Bronchial epithelial cell (primary cell): Measurements from ENCODE around the gene CTAGE9. TPM values are rescaled to one million over a fixed set of nuclear protein-coding genes. Genes with fewer than 3 reads are reported as not detected.
"Not testable (repeated sequence)": the region's sequence is repeated elsewhere in the genome, so short reads cannot be mapped to it uniquely, and the experiment has no call there.

Experiments used
- DNase-seq: peaks from one replicate; pipeline ENCODE4 v3.0.0-alpha.2; 2010; ENCODE audit warnings: low read depth
- FAIRE-seq: peaks from 2 replicates; lab custom pipeline; 2011; peaks lifted over from hg19 to GRCh38; lab: Jason Lieb, UNC
- H3K27me3 ChIP-seq: 2 replicates; pipeline ENCODE4 v1.5.1; 2011; ENCODE audit warnings: low read length; ENCODE audit not compliant: control insufficient read depth, insufficient read depth
- H3K36me3 ChIP-seq: 2 replicates; pipeline ENCODE4 v1.5.1; 2011; ENCODE audit warnings: low read length; ENCODE audit not compliant: control insufficient read depth, insufficient read depth
- H3K4me3 ChIP-seq: 2 replicates; pipeline ENCODE4 v1.5.1; 2011; ENCODE audit warnings: mild to moderate bottlenecking, low read depth, low read length, control low read depth
- CTCF ChIP-seq: IDR thresholded peaks from 2 replicates; pipeline ENCODE4 v1.5.1; 2011; ENCODE audit warnings: mild to moderate bottlenecking, moderate library complexity, low read length, control low read depth, inconsistent platforms; ENCODE audit not compliant: insufficient read depth, severe bottlenecking
- total RNA-seq: library from RNA; depleted of rRNA; stranded (reverse); fragments of >200 nt; gene quantifications from 2 replicates; pipeline ENCODE4 v1.2.1, GENCODE V29; 2014

Gene CTAGE9, protein sequence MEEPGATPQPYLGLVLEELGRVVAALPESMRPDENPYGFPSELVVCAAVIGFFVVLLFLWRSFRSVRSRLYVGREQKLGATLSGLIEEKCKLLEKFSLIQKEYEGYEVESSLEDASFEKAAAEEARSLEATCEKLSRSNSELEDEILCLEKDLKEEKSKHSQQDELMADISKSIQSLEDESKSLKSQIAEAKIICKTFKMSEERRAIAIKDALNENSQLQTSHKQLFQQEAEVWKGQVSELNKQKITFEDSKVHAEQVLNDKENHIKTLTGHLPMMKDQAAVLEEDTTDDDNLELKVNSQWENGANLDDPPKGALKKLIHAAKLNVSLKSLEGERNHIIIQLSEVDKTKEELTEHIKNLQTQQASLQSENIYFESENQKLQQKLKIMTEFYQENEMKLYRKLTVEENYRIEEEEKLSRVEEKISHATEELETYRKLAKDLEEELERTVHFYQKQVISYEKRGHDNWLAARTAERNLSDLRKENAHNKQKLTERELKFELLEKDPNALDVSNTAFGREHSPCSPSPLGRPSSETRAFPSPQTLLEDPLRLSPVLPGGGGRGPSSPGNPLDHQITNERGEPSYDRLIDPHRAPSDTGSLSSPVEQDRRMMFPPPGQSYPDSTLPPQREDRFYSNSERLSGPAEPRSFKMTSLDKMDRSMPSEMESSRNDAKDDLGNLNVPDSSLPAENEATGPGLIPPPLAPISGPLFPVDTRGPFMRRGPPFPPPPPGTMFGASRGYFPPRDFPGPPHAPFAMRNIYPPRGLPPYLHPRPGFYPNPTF
- not detected in 2 replicates for total RNA-seq

DNA sequence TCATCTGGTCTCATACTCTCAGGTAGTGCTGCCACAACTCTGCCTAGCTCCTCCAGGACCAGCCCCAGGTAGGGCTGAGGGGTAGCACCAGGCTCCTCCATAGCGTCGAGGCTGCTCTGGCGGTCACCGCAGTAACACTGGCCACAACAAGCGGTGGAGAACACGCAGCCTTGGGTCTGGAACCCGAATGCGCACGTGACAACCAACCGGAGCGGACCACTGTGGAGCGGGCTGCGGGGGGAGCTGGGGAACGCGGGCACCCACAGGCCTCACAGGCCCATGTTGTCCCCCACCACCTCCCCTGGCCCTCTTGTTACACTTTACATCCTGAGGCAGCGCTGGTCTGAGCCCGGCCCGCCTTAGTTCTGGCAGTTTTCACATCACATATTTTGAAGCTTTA lies at the start of gene CTAGE9:
CTAGE9 (minus strand) TSS at position 101 of the 400 bp plus-strand sequence; CDS start at position 101, 0 bp downstream.
- H3K4me3 ChIP-seq, H3K36me3 ChIP-seq, H3K27me3 ChIP-seq, FAIRE-seq, DNase-seq: not testable (repeated sequence)

DNA sequence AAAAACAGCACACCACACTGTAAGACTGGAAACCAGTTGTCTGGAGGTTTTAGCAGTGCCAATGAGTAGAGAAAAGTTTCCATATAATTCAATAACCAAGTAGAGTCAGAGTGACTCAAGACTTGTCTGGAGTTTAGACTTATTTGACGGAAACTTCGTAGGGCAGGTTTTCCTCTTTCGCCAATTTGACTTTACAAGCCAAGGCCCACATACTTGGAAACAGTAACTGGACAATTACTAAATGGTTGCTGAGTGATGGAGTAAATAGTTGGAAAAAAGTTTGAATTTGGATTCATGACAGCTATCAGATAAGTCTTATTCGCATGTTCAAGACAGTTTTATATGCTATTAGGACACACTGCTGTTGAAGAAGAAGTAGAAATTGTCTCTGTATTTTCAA lies 48.1 kb upstream of the CTAGE9 start:
- Histone ChIP-seq H3K4me3 (no peak overlapping the region), H3K36me3 (no peaks in the 10 kb centered on the region), H3K27me3 (no peaks in the 10 kb centered on the region)
- DNase-seq (no peak), FAIRE-seq (no peak)
- TF ChIP-seq CTCF = no peak

- DNase-seq (no peak), FAIRE-seq (no peak)
- Histone ChIP-seq H3K27me3 (no peaks in the 10 kb centered on the region), H3K4me3 (no peak overlapping the region), H3K36me3 (no peaks in the 10 kb centered on the region)
- TF ChIP-seq CTCF = no peak
These were observed 45.2 kb upstream of the CTAGE9 start for GRCh38 chr6:131756039-131756438.

DNA sequence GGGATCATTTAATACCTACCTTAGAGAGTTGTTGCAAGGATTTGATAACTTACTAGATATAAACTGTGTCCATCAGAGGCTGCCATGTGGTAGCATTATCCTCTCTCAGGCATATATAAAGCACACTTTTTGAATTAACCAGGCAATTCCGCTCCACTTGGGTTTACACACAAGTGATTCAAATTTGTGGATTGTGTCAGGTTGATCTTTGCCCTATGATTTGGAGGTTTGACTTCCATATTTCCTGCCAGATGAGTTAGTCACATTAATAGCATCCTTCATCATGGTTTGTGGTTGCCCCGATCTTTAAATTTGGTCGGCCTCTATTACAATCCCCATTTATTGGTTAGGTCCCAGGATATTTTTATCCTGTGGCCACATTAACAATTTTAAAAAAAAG lies 44.8 kb upstream of the CTAGE9 start:
- H3K36me3 ChIP-seq = no peaks in the 10 kb centered on the region
- H3K27me3 ChIP-seq = no peaks in the 10 kb centered on the region
- no peak for FAIRE-seq
- TF ChIP-seq CTCF = no peak
- H3K4me3 ChIP-seq = no peak overlapping the region
- no peak for DNase-seq

DNA sequence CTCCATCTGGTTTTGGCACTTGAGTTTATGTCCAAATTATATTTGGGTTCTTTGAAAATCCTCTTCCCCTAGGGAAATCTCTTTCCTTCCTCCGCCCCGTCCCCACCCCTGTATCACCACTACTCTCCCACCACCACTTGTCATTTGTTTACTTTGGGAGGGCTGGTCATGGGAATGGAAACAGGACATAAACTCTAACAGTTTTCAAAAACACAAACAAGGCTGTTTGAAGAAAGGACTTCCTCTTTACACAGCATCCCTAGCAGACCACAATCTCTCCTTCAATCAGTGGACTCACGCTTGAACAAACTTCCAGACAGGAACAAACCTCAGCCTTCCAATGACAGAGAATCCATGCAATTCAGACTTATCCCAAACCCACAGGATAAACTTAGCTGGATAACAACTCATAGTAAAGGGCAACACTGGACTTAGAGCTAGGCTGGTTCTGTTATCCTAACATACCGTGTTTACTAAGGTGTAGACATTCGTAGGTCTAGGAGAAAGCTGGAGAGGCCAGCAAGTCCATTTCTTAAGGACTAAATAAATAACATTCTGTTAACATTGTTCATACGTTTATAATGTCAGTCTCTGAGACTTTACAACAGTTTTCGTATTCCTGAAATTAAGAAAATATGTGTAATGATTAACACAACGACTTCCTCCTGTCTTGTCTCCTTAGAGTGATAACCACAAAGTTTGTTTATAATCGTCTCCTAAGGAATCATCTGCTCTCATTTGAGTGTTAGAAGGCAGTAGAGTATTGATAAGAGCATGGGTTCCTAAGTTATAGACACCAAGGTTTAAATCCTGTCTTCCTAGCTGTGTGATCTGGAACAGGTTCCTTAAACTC lies 44.1 kb upstream of the CTAGE9 start:
- Histone ChIP-seq H3K36me3 (no peaks in the 10 kb centered on the region), H3K4me3 (no peak overlapping the region), H3K27me3 (no peaks in the 10 kb centered on the region)
- no peak for DNase-seq
- no peak for TF ChIP-seq CTCF
- FAIRE-seq = no peak
